CD4-positive, alpha-beta T cell treated with Interleukin-17A for 4 hours (primary cell): ENCODE data around the gene ALDH1A3.

Experiments
- DNase-seq: peaks from one replicate; pipeline ENCODE4 v3.0.0-alpha.2; 2020; ENCODE audit warnings: mixed read lengths

Gene ALDH1A3

GRCh38 chr15:100885116-100885515, 5.5 kb downstream of the ALDH1A3 start:
- no peak for DNase-seq

DNA sequence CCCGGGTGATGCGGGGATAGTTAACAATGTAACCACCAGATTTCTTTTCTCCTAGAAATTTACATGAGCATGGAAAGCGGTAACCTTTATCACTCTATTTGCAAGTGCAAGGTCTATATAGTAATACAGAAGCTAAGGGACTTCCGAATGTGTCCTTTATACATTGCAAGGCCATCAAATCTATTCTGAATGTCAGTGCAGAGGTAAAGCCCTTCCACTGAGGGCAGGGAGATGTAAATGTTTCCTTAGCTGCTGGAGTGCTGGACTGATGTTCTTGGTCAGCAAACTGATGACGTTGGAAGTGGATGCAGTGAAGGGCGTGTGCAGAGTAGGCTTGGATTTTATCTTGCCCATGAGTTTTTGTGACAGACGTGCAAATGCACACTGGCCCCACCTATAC, 6.2 kb downstream of the ALDH1A3 start:
- no peak for DNase-seq

DNA sequence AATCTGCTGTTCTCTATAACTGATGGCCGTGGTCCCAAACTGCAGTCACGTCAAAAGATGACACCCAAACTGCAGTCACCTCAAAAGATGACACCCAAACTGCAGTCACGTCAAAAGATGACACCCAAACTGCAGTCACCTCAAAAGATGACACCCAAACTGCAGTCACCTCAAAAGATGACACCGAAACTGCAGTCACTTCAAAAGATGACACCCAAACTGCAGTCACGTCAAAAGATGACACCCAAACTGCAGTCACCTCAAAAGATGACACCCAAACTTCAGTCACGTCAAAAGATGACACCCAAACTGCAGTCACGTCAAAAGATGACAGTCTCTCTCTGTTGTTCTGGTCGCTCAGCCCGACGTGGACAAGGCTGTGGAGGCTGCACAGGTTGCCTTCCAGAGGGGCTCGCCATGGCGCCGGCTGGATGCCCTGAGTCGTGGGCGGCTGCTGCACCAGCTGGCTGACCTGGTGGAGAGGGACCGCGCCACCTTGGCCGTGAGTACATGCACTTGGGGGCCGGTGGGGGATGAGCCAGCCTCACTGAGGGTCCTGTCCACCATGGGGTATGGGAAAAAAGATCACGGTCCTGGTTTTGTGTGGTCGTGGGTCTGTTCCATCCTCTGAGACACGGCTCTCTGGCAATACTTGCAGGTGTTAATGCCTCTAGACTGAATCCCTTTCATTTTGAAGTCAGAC, 7.7 kb downstream of the ALDH1A3 start:
- no peak for DNase-seq

GRCh38 chr15:100889385-100890050, 9.9 kb downstream of the ALDH1A3 start:
- DNase-seq, result no peak

GRCh38 chr15:100890051-100890720, 10.6 kb downstream of the ALDH1A3 start:
- DNase-seq, result no peak

DNA sequence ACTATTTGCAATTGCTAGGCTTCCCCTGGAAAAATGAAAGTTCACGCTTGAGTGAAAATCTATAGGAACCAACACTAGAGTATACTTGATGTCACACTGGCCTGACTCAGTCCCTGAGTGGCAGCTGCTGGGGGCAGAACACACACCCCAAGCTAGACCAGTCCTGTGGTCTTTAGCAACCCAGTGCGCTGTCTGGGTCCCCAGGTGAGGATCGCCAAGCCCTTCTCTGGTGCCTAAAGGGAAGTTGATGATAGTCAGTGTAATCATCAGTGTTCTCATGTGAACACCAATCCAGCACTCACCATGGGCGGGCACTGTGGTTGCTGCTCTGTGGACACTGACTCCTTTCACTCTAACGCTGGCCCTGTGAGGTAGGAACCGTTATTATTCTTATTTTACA, 11.2 kb downstream of the ALDH1A3 start:
- no peak for DNase-seq

DNA sequence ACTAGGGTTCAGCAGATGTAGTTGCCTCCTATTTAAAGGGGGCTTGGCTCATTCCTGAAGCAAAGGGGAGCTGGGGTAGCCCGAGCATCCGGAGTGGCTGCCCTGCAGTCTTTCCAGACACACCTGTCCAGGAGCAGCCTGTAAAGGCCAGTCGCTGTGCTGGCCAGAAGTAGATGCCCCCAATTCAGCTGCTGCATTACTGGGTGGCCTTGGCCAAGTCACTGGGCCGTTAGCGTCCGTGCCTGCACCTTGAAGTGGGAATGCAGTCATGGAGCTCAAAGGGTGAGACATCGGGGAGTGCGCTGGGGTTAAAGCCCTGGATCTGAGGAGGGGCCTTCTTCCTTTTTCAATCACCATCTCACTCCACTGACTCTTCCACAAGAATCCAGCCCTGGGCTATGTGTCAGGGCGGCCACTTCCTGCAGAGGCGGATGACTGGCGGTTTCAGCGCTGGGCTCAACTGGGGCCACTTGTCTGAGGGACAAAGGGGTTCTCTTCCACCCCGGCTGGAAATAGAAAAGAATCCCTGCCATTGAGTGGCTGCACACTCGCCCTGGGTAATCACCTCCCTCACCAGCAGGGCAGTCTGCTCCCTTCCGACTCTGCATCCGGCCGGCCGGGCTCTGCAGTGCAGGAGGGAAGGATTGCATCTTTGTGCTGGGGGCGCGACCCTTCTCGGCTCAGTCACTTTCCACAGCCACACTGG, 11.8 kb downstream of the ALDH1A3 start:
- DNase-seq, result no peak

DNA sequence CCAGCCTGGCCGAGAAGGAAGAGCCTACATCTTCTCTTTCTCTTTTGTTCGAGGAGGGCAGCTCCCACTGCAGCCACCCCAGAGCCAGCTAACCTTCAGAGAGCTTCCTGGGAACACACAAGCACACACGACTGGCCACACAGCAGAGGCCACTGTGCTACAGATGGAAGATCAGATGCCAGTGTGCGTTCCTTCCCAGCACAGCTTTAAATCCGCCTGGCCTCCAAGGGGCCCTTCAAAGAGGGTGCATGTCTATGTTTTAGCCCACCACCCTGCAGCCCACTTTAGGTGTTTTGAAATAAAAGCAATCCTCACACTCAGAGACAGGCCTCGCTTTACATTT, 12.4 kb downstream of the ALDH1A3 start:
- no peak for DNase-seq

GRCh38 chr15:100893261-100893963, 13.8 kb downstream of the ALDH1A3 start:
- DNase-seq, result no peak

DNA sequence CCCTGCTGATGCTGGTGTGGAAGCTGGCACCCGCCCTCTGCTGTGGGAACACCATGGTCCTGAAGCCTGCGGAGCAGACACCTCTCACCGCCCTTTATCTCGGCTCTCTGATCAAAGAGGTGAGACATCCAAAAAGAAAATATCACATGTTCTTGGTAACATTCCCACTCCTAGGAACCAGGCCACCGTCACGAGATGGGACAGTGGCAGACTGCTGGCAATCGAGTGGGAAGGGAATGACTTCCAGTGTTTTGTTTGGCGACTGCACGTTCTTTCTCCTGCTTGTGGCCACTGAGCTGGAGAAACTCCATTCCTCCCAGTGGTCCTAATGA, 14.3 kb downstream of the ALDH1A3 start:
- DNase-seq, result no peak

DNA sequence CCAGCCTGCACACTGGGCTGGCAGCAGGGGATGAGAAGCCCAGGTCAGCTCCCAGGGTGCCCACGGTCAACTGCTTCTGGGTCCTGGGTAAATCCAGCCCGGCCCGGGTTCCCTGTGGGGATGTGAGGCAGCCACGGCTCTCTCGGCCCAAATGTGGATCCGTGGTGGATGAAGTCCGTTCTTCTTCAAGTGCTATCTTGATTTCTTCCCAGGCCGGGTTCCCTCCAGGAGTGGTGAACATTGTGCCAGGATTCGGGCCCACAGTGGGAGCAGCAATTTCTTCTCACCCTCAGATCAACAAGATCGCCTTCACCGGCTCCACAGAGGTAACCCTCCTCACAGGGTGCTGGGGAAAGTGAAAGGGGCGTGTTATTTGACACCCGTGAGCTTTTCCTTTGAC, 16.1 kb downstream of the ALDH1A3 start:
- no peak for DNase-seq

DNA sequence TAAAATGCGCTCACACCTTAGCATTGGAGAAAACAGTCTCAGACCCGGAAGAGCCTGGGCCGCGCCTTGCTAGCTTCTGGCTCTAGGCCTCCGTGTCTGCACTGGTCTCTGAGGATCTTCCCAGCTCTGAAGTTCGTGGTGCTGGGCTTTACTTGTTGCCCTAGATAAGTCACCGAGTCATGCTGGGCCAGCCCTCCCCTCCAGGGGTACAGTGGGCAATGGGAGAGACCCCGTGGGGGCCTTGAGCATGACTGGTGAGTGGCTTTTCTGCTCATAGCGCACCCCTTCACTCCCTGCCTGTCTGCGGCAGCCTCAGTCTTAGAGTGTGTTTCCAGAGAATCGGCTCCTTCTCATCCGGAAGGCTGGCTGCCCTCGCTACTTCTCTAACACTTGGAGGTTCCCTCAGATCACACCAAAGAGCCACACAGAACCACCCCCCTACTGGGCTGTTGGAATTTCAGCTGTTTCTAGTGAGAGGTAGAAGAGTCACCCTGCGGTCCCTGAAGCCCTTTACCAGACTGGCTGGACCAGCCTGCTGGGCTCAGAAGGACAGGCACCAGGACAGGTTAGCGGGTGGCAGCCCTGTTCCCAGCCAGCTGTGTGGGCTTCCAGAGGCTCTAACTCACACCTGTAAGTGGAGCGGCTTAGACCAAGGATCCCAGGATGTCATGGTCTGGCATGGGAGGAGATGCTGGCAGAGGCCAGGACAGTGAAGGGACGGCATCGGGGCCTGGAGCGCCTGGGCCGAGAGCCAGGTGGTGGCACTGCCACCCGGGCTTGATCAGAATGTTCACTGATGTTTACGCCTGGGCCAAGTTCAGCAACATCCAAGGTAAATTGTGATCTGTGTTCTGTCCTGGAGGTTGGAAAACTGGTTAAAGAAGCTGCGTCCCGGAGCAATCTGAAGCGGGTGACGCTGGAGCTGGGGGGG, 17.9 kb downstream of the ALDH1A3 start:
- no peak for DNase-seq

DNA sequence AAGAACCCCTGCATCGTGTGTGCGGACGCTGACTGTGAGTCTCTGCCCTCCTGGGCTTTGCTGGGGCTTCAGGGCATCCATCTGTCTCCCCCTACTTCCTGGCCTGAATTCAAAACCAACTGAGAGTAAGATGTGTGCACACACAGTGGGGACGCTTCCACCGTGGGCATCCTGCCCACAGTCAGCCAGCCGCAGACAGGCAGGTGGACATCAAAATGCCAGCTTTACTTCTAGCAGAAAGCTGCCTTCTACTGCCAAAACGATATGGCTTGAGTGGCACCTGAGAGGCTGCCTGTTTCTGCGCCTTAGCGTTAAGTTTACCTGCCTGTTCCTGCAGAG, 18.5 kb downstream of the ALDH1A3 start:
- no peak for DNase-seq

- DNase-seq, result no peak
These were observed 19.2 kb downstream of the ALDH1A3 start for GRCh38 chr15:100898661-100899462.

DNA sequence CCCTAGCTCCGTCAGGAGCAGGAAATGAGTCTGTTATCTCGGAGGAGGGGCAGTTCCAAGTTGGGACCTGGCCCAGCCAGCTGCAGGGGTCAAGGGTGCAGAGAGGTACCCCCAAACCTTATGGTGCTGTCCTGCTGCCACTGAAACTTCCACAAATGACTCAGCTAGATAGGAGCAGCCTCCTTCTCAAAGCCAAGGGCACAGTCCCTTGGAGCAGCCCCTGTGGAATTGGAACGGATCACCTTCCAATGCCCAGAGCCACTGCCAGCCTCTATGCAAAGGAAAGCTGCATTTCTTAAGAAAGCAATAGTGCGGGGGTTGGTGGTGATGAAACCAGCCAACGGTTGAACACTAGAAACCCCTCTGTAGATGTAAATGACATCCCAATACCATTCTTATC, 20.0 kb downstream of the ALDH1A3 start:
- no peak for DNase-seq

GRCh38 chr15:100900136-100900794, 20.6 kb downstream of the ALDH1A3 start:
- no peak for DNase-seq

DNA sequence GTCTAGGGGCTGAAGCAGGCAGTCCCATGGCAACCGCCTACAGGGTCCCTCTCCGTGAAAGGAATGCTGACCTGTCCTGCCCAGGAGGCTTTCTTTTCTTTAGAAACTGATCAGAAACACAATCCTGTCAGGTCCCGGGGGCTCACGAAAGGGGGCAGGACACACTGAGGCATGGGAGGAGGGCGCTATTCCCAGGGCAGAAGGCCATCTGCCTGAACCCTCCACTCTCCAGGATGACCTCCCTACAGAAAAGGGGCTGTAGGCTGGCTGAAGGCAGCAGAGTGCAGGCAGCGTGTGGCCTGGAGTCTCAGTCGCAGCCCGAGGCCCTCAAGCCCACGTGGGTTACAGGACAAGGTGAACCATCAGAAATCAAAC, 21.2 kb downstream of the ALDH1A3 start:
- no peak for DNase-seq

DNA sequence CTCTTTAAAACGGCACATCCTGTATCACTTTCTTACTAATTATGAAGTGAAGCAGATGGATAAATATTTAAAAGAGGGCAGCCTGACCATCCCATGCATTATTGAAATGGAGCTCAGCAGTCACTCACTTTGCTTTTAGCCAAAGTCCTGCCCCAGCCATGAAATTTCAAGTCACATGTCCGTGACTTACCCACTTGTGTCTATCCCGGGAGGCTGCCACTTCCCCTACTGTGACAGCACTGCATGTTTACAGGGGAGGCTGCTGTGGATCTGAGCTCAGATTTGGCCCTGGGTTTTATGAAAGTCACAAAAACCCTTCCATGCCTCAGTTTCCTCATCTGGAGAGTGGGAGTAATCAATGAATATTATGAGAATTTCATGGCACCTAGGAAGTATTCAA, 21.7 kb downstream of the ALDH1A3 start:
- no peak for DNase-seq

DNA sequence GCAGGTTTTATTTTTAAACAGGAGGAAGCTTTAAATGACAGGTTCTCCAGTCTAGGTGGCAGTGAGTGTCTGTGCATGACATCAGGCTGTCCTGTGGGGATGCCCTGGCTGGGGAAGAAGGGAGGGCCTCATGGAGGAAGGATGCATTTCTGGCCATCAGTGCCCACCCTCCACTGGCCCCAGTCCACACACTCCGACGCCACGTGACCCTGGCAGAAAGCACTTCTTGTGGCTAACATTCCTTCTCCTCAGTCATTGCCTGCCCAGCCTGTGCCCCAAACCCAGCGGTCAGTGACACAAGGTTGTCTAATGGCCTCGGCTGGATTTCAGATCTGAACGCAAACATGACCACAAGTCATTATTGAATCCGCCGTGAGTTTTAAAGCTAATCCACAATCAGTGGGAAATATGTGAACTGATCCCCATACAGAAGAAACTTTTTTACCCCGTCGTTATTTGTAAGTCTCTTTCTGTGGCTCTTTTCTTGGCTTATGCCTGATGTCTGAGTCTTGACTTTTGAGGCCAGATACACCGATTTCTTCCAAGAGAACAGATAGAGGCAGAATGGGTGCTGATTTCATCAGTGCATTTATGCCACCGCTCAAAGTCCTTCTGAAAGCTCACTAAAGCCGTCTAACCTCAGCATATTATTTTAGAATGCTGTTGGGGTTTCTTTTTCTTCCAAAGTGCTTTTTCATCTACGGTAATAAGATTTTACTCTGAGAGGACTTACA, 22.2 kb downstream of the ALDH1A3 start:
- no peak for DNase-seq
